Heart right ventricle (tissue), 16 donors: ENCODE measurements around the gene PC. TPM values are rescaled to one million over a fixed set of nuclear protein-coding genes. Genes with fewer than 3 reads are reported as not detected.

ENCODE experiments used
- ATAC-seq, 8 donors: fragments of 200-7000 bp; cut with Tn5 transposase; one replicate each; pipeline ENCODE4 v1.9.1; 2020; ENCODE audit warnings: mild to moderate bottlenecking in 8 of 8, moderate library complexity in 8 of 8, moderate number of reproducible peaks in 1 of 8
- DNase-seq, 2 donors: peaks; one replicate each; pipeline ENCODE4 v3.0.0-alpha.2; 2020
- H3K27ac ChIP-seq, 10 donors: fragments of 200-600 bp; sonication (generic) in 2 of 10; one replicate each; pipeline versions ENCODE4 v1.5.0 to v1.8.0; 2020 to 2022; ENCODE audit warnings: mild to moderate bottlenecking in 3 of 10
- H3K27me3 ChIP-seq, 7 donors: fragments of 200-600 bp; one replicate each; pipeline ENCODE4 v1.8.0; 2021 to 2022; ENCODE audit warnings: mild to moderate bottlenecking in 2 of 7
- H3K36me3 ChIP-seq, 9 donors: fragments of 200-600 bp; sonication (generic) in 1 of 9; one replicate each; pipeline versions ENCODE4 v1.5.0 to v1.8.0; 2020 to 2022; ENCODE audit warnings: mild to moderate bottlenecking in 2 of 9
- H3K4me1 ChIP-seq, 9 donors: fragments of 200-600 bp; sonication (generic) in 1 of 9; one replicate each; pipeline versions ENCODE4 v1.5.0 to v1.8.0; 2020 to 2022; ENCODE audit warnings: mild to moderate bottlenecking in 4 of 9
- H3K4me3 ChIP-seq, 10 donors: fragments of 200-600 bp; sonication (generic) in 2 of 10; one replicate each; pipeline versions ENCODE4 v1.5.0 to v1.8.0; 2020 to 2022; ENCODE audit warnings: mild to moderate bottlenecking in 7 of 10, moderate library complexity in 2 of 10
- H3K9me3 ChIP-seq, 11 donors: fragments of 200-600 bp in 10 of 11; sonication (generic) in 2 of 11; one replicate each; pipeline versions ENCODE4 v1.5.0 to v1.8.0; 2013 to 2022; ENCODE audit warnings: mild to moderate bottlenecking in 2 of 11, control low read depth in 1 of 11, moderate library complexity in 1 of 11
- WGBS, 2 donors: extraction: QIAGEN DNeasy Blood & Tissue Kit; methylation state at CpG; one replicate each; pipeline ENCODE4 v1.1.7; 2013; ENCODE audit warnings: inconsistent platforms in 1 of 2; 5-methylcytosine and 5-hydroxymethylcytosine counted together
- intact Hi-C, 10 donors: fragments of 100-400 bp; cut with DNase I; formaldehyde crosslinking; loops; one replicate each; pipeline versions ENCODE4 v1.11.1 to v1.14.2; 2022
- polyA plus RNA-seq, 2 donors: library from polyadenylated mRNA; stranded (reverse); fragments of 200-250 nt; gene quantifications; one replicate each; pipeline ENCODE4 v1.2.3, GENCODE V29; 2013
- total RNA-seq, 10 donors: library from RNA; stranded (reverse); fragmentation: NEBNext Ultra II Directional in 3 of 10; extraction: Animal tissue kit (Norgen Biotek cat#: 25700) in 3 of 10; gene quantifications; one replicate each; pipeline versions ENCODE4 v1.2.1 to v1.2.4, GENCODE V29; 2021 to 2023
- TF ChIP-seq, protein P1 (sequence below), 9 donors: fragments of 200-600 bp; sonication (generic) in 2 of 9; IDR thresholded peaks; one replicate each; pipeline versions ENCODE4 v1.5.0 to v1.8.0; 2021 to 2022; ENCODE audit warnings: antibody characterized with exemption in 9 of 9, mild to moderate bottlenecking in 5 of 9, moderate library complexity in 1 of 9
- donor health status: Arrhythmogenic right ventricular cardiomyopathy.
- donor health status: ischemic (EF 13 %, LVEDD 7.1; RV severe dilation, severe dysfunction).
- donor health status: healthy with polysubstance abuse.
- donor health status: DM: no; HTN: yes; CAD: no.
- donor health status: DM: no; HTN: no; CAD: no.
- donor health status: ischemic (EF 25% LVEDD 6.9; RV normal size, moderate dysfunction).
- donor health status: ischemic (EF 25% LVEDD 5.7; RV mildly dilated, moderate dysfunction).
- donor health status: healthy.
- donor health status: DM: yes; HTN: yes; CAD: no.
- donor health status: Ischemic cardiomyopathy.
- donor health status: ischemic (EF 35%, LVEDD 5.7; RV mildly dilated, moderate dysfunction).
- donor health status: nonischemic (EF 11% LVEDD 7.7; RV severe dilation, severe dysfunction).
- donor health status: DM: yes; HTN: yes; CAD: no.
- donor health status: PGD.
- donor health status: ischemic (EF 29% LVEDD 5.4; RV normal size, mild dysfunction).
- donor health status: nonischemic (EF 23%, LVEDD 6.1; RV moderate dilation, normal function).

PC gene
- total and polyA plus RNA-seq, 12 donors = 6.8 to 26.0 (median 11.2) TPM

DNA sequence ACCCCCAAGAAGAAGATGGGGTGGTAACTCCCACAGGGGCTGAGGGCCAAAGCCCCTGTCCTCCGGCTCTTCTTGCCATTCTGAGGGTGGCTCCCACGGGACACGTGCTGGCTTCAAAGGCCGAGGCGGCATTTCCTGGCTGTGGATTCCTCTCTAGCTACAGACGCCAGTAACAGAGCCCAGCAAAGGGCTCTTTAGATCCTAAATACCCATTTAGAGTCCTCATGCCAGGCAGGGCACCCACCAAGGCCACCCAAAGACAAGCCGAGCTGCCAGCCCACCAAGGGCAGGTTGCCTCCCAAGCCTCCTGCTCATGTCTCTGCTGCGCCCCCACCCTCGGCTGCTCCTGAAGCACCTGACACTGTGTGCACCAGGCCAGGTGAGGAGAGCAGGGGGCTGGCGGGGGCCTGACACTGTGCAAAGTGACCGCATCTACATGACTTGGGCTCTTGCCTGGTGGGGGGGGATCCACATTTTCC, 95.6 kb downstream of the PC start:
- DNase-seq (no peak), ATAC-seq (no peak)
- TF ChIP-seq, protein P1, sequence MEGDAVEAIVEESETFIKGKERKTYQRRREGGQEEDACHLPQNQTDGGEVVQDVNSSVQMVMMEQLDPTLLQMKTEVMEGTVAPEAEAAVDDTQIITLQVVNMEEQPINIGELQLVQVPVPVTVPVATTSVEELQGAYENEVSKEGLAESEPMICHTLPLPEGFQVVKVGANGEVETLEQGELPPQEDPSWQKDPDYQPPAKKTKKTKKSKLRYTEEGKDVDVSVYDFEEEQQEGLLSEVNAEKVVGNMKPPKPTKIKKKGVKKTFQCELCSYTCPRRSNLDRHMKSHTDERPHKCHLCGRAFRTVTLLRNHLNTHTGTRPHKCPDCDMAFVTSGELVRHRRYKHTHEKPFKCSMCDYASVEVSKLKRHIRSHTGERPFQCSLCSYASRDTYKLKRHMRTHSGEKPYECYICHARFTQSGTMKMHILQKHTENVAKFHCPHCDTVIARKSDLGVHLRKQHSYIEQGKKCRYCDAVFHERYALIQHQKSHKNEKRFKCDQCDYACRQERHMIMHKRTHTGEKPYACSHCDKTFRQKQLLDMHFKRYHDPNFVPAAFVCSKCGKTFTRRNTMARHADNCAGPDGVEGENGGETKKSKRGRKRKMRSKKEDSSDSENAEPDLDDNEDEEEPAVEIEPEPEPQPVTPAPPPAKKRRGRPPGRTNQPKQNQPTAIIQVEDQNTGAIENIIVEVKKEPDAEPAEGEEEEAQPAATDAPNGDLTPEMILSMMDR (IDR thresholded peaks at IDR 0.05) = no peak
- Histone ChIP-seq H3K4me3 (no peak overlapping the region), H3K36me3 (peaks cover 0 to 12% (median 0%) of the 10 kb centered on the region in 9 donors), H3K4me1 (peaks cover 0 to 2% (median 0%) of the 10 kb centered on the region in 9 donors), H3K27ac (no peak overlapping the region), H3K27me3 (no peaks in the 10 kb centered on the region), H3K9me3 (no peaks in the 10 kb centered on the region)
- whole genome bisulfite sequencing, 2 donors = 87 to 90% methylated on average over 11 of the region's 11 CpGs
- intact Hi-C loops = no loop called here

DNA sequence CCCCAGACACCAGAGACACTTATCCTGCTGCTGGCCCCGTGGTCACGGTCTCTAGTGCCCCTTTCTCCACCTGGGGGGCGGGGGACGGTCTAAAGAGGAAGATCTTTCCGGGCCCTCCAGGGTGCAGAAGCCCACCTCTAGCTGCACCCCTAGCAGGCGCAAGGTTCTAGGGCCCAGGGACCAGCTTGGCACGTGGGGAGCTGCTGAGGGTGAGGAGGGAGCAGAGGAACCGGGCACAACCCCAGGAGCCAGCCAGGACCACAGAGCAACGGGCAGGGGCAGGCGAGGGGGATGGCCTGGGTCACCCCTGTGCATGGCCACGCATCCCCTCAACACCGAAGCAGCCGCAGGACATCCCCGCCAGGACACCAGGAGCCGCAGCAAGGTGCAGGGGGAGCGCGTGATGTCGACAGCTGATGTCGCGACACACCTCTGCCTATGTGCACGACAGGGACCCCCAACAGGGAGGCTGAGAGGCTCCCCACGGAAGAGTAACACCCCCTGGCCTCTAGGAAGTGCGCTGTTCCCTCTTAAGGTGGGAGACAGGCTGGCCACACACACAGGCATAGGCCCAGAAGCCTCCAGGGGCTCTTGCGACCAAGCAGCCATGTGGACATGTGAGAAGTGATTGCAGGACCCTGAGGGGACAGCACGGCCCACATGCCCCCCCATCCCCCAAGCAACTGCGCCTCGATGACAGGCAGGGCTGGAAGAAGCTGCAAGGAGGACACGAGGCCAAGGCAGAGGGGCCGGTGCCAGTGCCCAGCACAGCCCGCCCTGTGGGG, 96.2 kb downstream of the PC start:
- Histone ChIP-seq H3K27me3 (no peaks in the 10 kb centered on the region), H3K27ac (no peak overlapping the region), H3K36me3 (peaks cover 0 to 12% (median 0%) of the 10 kb centered on the region in 9 donors), H3K4me3 (no peak overlapping the region), H3K4me1 (peaks cover 0 to 6% (median 0%) of the 10 kb centered on the region in 9 donors), H3K9me3 (no peaks in the 10 kb centered on the region)
- DNase-seq (no peak), ATAC-seq (no peak)
- 91 to 93% methylated on average over 30 of the region's 30 CpGs for WGBS, 2 donors
- intact Hi-C loops = no loop called here
- TF ChIP-seq, protein P1 (IDR thresholded peaks at IDR 0.05) = no peak

DNA sequence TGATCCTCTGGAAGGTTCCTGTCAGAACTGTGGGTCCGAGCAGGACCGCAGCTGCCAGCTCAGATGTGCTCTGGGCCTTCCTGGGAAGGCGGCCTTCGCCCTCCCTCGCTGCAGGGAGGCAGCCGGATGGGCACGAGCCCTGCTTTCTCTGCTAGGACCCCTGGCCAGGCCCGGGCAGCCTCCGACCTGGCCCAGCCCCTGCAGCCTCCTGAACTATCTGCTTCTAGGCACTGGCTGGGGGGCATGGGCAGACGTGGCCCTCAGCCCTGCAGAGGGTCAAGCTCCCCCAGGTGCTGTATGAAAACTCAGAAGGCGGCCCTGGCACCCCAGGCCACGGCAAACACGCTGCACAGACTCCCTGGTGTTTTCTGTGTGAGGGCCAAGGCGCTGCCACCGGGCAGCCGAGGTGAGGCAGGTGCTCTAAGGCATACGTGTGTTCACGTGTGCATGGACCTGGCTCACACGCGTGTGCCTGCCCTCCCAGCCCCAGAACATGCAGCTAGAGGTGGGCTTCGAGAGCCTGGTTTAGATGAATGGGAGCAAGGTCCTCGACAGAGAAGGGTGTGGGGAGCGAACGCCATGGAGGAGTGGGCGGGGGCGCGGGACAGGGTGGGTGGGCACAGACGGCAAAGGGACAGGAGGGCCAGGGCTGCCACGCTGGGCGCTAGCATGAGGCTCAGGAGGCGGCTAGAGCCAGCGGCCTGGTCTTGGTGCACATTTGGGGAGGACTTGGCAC, 97.0 kb downstream of the PC start:
- no peak for DNase-seq

DNA sequence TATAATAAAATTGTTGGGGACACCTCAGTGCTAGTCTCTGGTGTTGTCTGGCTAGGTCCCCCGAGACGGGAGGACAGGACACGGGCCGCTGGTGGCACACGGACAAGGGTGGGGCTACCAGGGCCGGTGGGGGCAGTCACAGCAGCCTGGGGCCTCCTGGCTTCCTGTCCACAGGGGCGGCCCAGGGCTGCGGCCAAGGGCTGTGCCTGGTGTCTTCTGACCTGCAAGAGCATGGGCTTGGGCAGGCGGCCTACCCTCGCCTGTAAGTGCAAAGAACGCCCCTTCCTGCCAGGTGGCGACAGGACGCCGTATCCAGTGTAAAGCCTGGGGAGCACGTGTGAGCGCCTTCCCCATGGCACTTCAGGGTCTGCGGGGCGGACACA, 97.7 kb downstream of the PC start:
- Histone ChIP-seq H3K27me3 (no peaks in the 10 kb centered on the region), H3K27ac (no peak overlapping the region), H3K4me1 (peaks cover 0 to 11% (median 5%) of the 10 kb centered on the region in 9 donors), H3K4me3 (no peak overlapping the region), H3K9me3 (no peaks in the 10 kb centered on the region), H3K36me3 (peaks cover 0 to 12% (median 0%) of the 10 kb centered on the region in 9 donors)
- DNase-seq (no peak), ATAC-seq (no peak)
- TF ChIP-seq, protein P1 (IDR thresholded peaks at IDR 0.05) = no peak
- intact Hi-C loops = no loop called here
- 73 to 79% methylated on average over 18 of the region's 18 CpGs for WGBS, 2 donors

More for the DNA sequence above, 97.0 kb downstream of the PC start:
- 93% methylated on average over 32 of the region's 32 CpGs for WGBS, 2 donors
- TF ChIP-seq, protein P1 (IDR thresholded peaks at IDR 0.05) = no peak
- no peak overlapping the region for H3K4me3 ChIP-seq
- ATAC-seq = no peak
- intact Hi-C loops = no loop called here
- no peaks in the 10 kb centered on the region for H3K9me3 ChIP-seq
- H3K27me3 ChIP-seq = no peaks in the 10 kb centered on the region
- peaks cover 0 to 12% (median 0%) of the 10 kb centered on the region in 9 donors for H3K36me3 ChIP-seq
- no peak overlapping the region for H3K27ac ChIP-seq
- H3K4me1 ChIP-seq = peaks cover 0 to 6% (median 0%) of the 10 kb centered on the region in 9 donors
